Lower leg skin (tissue), 3 donors: ENCODE data around the gene MRPL10.

Experiments
- CTCF ChIP-seq, 3 donors: fragments of 450-650 bp; IDR thresholded peaks; one replicate each; pipeline ENCODE4 v1.5.1; 2016; ENCODE audit warnings: antibody characterized with exemption in 3 of 3, mild to moderate bottlenecking in 3 of 3, moderate library complexity in 2 of 3
- POLR2A ChIP-seq, 2 donors: fragments of 450-650 bp; IDR thresholded peaks; one replicate each; pipeline ENCODE4 v1.6.1; 2016 to 2017; ENCODE audit warnings: antibody characterized with exemption in 2 of 2, mild to moderate bottlenecking in 1 of 2, moderate library complexity in 1 of 2

- TF ChIP-seq CTCF (IDR thresholded peaks at IDR 0.05) (no peak), POLR2A (IDR thresholded peaks at IDR 0.05) (no peak)
Measured at GRCh38 chr17:47801906-47802305, 29.4 kb downstream of the MRPL10 start.
